SU-DHL-6 (cell line): ENCODE data around the gene RNU5D-1.

Experiments
- CTCF ChIP-seq: fragments of 200-600 bp; sonication (generic); IDR thresholded peaks from one replicate; pipeline ENCODE4 v1.5.1; 2017; ENCODE audit warnings: antibody characterized with exemption, mild to moderate bottlenecking, low read length, moderate library complexity; ENCODE audit not compliant: insufficient read depth, poor library complexity, severe bottlenecking
- EZH2phosphoT487 ChIP-seq: fragments of 200-600 bp; sonication (generic), shearing (Covaris generic); conservative IDR thresholded peaks from 2 replicates; pipeline ENCODE4 v1.6.1; 2018; ENCODE audit warnings: mild to moderate bottlenecking, antibody characterized with exemption, low read length, moderate library complexity, mixed read lengths

- no peak for TF ChIP-seq CTCF
- no peak for TF ChIP-seq EZH2phosphoT487
These were observed 17.6 kb downstream of the RNU5D-1 start for GRCh38 chr1:44713321-44713781.
